HL-60 (cell line): Measurements from ENCODE around the gene ELOVL6.

Experiments
- DNase-seq, 2 experiments: peaks; one replicate each; pipeline ENCODE4 v3.0.0-alpha.2; 2010 to 2020; ENCODE audit warnings: low read depth in 1 of 2, low spot score in 1 of 2
- H3K27ac ChIP-seq: fragments of 250-450 bp; sonication (Bioruptor Pico); replicated peaks from 2 replicates; pipeline ENCODE4 v1.5.1; 2020; ENCODE audit warnings: mild to moderate bottlenecking, moderate library complexity
- H3K27me3 ChIP-seq: fragments of 250-450 bp; sonication (Bioruptor Pico); 2 replicates; pipeline ENCODE4 v1.5.1; 2021; ENCODE audit warnings: mild to moderate bottlenecking, moderate library complexity; ENCODE audit not compliant: insufficient read depth, poor library complexity, severe bottlenecking
- H3K4me3 ChIP-seq: replicated peaks from 2 replicates; pipeline ENCODE4 v1.5.1; 2011; ENCODE audit warnings: mild to moderate bottlenecking, control low read depth, low read length; ENCODE audit not compliant: insufficient read depth
- GABPA ChIP-seq: IDR thresholded peaks from 2 replicates; pipeline ENCODE4 v1.6.1; 2012; ENCODE audit warnings: low read depth
- POLR2AphosphoS5 ChIP-seq: IDR thresholded peaks from 2 replicates; pipeline ENCODE4 v1.6.1; 2012; ENCODE audit warnings: low read depth
- REST ChIP-seq: IDR thresholded peaks from 2 replicates; pipeline ENCODE4 v1.6.1; 2012; ENCODE audit warnings: low read depth; ENCODE audit not compliant: insufficient replicate concordance
- SPI1 ChIP-seq: IDR thresholded peaks from 2 replicates; pipeline ENCODE4 v1.6.1; 2012; ENCODE audit warnings: low read depth, mild to moderate bottlenecking, borderline replicate concordance
- TF ChIP-seq, protein P1 (sequence below): IDR thresholded peaks from one replicate; pipeline ENCODE4 v1.5.1; 2011; ENCODE audit warnings: low read length, control low read depth, inconsistent platforms; ENCODE audit not compliant: insufficient read depth

Gene ELOVL6

DNA sequence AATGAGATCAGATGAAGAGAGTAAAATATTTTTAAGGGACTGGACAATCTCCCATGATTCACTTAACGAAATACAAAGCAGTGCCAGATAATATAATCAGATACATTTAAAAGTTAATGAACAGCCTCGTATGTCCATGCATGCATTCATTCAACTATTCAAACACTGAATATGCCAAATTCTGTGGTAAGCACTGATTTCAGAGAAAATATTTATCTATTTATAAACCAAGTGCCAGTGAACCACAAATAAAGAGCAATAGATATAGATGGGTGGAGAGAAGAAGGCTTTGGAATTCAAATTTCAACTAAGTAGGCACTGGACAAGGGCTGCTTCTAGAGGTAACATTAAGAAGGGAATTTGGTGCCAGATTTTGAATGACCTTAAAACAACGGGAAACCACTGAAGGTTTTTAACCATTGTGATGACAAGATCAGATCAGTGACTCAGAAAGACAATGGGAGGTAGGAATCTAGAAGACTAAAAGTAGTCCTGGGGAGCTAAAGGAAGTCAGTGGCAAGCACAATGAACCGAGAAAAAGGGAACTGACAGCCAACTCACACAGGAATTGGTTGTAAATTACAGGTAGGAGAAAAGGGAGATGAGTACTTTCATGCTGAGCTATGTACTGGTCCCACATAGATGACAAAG, 14.2 kb downstream of the ELOVL6 start:
- no peaks in the 10 kb centered on the region for H3K27me3 ChIP-seq
- no peak overlapping the region for H3K4me3 ChIP-seq
- H3K27ac ChIP-seq = no peak overlapping the region
- no peak for DNase-seq
- TF ChIP-seq GABPA = no peak
- no peak for TF ChIP-seq REST
- no peak for TF ChIP-seq SPI1
- TF ChIP-seq, protein P1, sequence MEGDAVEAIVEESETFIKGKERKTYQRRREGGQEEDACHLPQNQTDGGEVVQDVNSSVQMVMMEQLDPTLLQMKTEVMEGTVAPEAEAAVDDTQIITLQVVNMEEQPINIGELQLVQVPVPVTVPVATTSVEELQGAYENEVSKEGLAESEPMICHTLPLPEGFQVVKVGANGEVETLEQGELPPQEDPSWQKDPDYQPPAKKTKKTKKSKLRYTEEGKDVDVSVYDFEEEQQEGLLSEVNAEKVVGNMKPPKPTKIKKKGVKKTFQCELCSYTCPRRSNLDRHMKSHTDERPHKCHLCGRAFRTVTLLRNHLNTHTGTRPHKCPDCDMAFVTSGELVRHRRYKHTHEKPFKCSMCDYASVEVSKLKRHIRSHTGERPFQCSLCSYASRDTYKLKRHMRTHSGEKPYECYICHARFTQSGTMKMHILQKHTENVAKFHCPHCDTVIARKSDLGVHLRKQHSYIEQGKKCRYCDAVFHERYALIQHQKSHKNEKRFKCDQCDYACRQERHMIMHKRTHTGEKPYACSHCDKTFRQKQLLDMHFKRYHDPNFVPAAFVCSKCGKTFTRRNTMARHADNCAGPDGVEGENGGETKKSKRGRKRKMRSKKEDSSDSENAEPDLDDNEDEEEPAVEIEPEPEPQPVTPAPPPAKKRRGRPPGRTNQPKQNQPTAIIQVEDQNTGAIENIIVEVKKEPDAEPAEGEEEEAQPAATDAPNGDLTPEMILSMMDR = no peak
- no peak for TF ChIP-seq POLR2AphosphoS5

DNA sequence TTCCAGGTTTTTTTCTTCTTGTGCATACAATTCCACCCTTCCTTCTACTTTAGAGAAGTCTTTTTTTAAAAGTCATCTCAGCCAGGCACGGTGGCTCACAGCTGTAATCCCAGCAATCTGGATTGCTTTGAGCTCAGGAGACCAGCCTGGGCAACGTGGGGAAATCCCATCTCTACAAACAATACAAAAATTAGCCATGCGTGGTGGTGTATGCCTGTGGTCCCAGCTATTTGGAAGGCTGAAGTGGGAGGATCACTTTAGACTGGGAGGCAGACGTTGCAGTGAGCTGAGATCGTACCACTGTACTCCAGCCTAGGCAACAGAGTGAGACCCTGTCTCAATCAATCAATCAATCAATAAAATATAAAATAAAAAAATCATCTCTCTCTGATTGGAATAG, 14.8 kb downstream of the ELOVL6 start:
- no peaks in the 10 kb centered on the region for H3K27me3 ChIP-seq
- no peak overlapping the region for H3K27ac ChIP-seq
- TF ChIP-seq SPI1 (no peak), GABPA (no peak), POLR2AphosphoS5 (no peak), REST (no peak)
- TF ChIP-seq, protein P1 = no peak
- DNase-seq = no peak
- no peak overlapping the region for H3K4me3 ChIP-seq

DNA sequence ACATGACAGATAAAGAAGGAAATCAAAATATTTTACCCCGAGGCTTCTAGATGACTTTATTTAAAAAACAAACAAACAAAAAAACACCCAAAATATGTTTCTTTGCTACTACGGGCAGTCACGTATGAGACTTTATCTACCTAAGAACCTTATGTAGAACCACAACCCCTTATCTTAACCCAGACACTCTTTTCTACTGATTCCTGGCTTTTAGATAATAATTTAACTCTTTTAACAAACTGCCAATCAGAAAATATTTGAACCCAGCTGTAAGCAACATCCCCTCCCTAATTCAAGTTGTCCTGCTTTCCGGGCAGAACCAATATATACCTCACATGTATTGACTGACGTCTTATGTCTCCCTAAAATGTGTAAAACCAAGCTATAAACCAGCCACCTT, 15.4 kb downstream of the ELOVL6 start:
- no peak for DNase-seq
- no peak overlapping the region for H3K4me3 ChIP-seq
- H3K27me3 ChIP-seq = no peaks in the 10 kb centered on the region
- no peak overlapping the region for H3K27ac ChIP-seq
- no peak for TF ChIP-seq POLR2AphosphoS5
- no peak for TF ChIP-seq SPI1
- TF ChIP-seq GABPA = no peak
- no peak for TF ChIP-seq REST
- TF ChIP-seq, protein P1 = no peak
